T-helper 9 cell (primary cell): ENCODE data around the gene POLR1E.
"Not testable (repeated sequence)": the region's sequence is repeated elsewhere in the genome, so short reads cannot be mapped to it uniquely, and the experiment has no call there.

Experiments
- DNase-seq: peaks from one replicate; pipeline ENCODE4 v3.0.0-alpha.2; 2020

The POLR1E gene

DNA sequence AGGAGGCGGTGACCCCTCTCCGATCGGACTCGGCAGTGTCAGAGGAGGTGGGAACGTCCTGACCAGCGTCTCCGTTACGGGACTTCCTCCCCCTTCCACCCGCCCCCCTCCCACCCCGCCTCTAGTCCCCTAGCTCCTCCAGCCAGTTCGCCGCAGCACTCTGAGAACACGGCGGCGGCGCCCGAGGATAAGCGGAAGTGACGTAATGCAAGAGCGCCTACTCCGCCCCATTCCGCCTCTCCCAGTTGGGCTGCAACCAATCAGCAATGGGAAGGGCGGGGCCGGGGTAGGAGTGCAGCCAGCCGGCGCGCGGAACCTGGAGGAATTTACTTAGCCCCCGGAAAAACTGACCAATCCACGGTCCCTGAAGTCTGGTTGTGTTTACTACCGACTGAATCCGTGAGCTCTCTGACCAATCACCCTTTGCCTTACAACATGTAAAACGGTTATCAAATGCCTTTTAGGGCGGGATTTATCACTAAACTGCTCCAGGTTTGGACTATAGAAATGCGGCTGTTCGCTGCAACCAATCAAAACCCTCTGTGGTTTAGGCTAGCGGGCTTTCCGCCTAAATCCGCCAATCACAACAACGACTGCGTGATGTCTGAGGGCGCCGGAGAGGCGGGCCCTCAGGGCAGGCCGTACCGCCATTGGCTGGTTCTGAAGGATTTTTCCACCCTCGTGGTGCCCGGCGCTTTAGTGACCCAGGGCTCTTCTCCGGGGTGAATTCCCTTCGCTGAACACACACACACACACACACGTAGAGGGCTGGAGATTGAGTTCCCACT is 20.3 kb upstream of the POLR1E start, which contains the start of gene ZBTB5:
Gene ZBTB5 (minus strand): TSS at position 202 of the 788 bp plus-strand sequence. CDS start 22,899 bp downstream, outside the sequence.
- DNase-seq = peak; percentile 98

DNA sequence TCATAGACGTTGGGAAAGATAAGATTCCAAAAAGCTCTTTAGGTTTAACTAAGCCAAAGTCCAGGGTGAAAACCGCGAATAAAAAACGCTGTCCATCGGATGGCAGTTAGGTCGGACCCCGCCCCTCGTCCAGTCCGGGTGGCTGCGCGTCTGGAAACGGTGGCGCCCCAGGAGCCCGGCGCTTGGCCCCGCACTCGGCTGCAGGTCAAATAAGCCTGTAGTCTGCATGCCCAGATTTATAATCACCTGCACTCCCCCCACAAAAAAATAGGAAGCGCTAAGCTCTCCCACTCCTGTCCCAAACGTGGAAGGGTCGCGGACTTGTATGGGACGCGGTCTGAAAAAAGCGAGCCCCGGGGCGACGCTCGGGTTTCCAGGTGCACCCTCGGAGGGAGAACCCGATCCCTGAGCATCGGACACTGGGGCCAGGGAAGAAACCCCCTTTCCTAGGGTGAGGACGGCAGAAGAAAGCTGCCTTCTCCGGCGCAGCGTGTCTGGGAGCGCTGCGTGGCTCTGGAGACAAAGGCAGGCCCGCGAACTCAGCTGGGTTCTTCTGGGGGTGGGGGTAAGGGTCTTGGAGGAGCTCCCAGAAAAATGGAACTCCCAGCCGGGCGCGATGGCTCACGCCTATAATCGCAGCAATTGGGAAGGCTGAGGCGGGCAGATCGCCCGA is 19.6 kb upstream of the POLR1E start:
- peak; percentile 20 for DNase-seq

DNA sequence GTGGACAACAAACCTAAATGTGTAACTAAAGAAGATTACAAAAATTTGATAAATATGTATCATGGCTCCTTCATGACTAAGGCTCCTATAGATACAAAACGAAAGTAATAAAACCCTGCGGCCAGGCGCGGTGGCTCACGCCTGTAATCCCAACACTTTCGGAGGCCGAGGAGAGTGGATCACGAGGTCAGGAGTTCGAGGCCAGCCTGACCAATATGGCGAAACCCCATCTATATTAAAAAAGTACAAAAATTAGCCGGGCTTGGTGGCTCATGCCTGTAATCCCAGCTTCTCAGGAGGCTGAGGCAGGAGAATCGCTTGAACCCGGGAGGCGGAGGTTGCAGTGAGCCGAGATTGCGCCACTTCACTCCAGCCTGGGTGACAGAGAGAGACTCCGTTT is 18.2 kb upstream of the POLR1E start:
- DNase-seq = not testable (repeated sequence)

DNA sequence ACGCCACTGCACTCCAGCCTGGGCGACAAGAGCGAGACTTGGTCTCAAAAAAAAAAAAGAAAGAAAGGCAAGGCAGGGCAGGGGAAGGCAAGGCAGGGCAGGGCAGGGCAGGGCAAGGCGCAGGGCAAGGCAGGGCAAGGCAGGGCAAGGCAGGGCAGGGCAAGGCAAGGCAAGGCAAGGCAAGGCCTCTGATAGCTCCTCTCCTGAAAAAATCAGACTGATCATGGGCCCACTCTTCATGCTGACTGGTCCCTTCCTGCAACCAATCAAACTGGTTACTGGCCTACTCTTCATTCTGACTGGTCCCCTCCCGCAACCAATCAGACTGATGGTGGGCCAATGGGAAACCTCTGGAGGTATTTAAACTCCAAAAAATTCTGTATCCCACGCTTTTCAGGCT is 17.1 kb upstream of the POLR1E start:
- DNase-seq = no peak

DNA sequence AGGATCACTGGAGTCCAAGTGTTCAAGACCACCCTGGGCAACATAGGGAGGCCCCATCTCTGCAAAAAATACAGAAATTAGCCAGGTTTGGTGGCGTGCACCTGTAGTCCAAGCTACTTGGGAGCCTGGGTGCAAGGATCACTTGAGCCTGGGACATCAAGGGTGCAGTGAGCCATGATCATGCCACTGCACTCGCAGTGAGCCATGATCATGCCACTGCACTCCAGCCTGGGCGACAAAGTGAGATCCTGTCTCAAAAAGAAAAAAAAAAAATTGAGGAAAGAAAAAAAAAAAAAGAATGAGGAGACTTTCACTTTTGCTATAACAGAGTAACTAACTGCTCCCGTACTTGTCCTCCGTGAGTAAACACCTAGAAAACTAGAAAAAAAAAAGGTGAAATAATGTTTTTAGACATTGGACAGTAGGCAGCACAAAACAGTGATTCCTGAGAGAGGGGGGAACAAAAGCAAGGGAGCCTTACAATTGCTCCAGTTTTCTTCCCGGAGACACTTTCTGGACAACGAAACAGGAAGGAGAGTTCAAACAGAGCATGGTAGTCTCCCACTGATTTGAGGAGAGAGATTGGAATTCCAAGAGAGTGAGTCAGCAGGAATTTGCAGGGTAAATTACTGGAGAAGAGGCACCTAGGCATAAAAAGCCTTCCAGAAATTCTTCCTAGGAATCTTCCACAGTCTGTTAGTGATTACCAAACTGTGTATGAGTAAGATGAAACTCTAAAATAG is 13.6 kb upstream of the POLR1E start:
- DNase-seq = no peak

DNA sequence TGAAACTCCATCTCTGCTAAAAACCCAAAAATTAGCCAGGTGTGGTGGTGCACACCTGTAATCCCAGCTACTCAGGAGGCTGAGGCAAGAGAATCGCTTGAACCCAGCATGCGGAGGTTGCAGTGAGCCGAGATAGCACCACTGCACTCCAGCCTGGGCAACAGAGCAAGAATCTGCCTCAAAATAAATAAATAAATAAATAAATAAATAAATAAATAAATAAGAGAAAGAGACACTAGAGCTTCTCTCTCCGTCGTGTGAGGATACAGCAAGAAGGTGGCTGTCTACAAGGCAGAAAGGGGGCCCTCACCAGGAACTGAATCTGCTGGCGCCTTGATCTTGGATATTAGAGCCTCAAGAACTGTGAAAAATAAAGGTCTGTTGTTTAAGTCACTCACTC is 11.8 kb upstream of the POLR1E start:
- DNase-seq = not testable (repeated sequence)

DNA sequence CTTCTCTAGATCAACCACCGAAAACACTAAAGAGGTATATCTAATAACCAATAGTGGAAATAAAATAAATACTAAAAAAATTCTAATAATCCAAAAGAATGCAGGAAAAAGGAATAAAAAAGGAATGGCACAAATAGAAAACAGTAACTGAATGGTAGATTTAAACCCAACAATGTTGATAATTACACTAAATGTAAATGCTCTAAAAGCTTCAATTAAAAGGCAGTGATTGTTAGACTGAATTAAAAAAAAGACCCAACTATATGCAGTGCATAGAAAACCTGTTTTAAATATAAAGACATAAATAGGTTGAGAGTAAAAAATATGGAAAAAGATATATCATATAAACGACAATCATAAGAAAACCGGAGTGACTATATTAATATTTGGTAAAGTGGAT is 11.3 kb upstream of the POLR1E start:
- no peak for DNase-seq

DNA sequence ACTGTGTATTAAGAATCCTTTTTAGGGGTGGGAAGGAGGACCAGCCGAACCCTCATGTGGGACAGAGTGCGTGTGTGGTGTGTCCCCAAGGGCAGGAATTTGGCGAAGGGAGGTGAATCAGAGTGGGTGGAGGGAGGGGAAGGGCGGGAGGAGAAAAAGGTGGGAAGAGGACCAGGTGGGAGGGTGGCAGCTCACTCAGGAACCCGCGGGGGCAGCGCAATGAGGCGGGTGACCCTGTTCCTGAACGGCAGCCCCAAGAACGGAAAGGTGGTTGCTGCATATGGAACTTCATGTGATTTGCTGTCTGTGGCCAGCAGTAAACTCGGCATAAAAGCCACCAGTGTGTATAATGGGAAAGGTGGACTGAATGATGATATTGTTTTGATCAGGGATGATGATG is 8.8 kb upstream of the POLR1E start:
- no peak for DNase-seq

DNA sequence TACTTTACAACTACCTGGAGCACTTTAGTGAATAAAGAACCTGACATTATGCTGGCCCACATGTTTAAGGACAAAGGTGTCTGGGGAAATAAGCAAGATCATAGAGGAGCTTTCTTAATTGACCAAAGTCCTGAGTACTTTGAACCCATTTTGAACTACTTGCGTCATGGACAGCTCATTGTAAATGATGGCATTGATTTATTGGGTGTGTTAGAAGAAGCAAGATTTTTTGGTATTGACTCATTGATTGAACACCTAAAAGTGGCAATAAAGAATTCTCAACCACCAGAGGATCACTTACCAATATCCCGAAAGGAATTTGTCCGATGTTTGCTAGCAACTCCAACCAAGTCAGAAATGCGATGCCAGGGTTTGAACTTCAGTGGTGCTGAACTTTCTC is 8.3 kb upstream of the POLR1E start:
- not testable (repeated sequence) for DNase-seq

DNA sequence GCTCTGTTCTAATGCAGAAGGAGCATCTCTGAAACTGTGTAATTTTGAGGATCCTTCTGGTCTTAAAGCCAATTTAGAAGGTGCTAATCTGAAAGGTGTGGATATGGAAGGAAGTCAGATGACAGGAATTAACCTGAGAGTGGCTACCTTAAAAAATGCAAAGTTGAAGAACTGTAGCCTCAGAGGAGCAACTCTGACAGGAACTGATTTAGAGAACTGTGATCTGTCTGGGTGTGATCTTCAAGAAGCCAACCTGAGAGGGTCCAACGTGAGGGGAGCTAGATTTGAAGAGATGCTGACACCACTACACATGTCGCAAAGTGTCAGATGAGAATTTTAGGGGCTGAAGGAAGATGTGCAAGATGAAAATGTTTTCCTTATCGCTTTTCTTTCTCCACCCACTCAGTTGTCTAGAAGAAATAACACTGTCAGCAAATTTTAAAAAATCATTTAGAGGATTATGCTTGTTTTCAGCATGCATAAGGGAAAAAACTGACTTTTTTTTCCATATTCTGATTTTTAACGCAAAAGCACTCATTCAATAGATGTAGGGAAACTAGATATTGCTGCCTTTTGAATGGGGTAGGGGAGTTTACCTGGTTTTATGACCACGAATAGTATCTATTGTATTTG is 7.6 kb upstream of the POLR1E start:
- DNase-seq = not testable (repeated sequence)

DNA sequence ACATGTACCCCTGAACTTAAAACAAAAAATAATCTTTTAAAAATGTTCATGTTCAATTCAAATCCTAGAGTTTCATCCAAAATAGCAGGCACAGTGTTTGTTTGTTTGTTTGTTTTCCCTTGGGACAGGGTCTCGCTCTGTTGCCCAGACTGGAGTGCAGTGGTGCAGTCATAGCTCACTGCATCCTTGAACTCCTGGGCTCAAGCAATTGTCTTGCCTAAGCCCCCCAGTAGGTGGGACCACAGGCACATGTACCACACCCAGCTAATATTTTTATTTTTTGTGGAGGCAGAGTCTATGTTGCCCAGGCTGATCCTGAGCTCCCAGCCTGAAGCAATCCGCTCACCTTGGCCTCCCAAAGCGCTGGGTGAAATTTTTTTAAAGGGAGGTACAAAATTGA is 5.0 kb upstream of the POLR1E start:
- DNase-seq = no peak

DNA sequence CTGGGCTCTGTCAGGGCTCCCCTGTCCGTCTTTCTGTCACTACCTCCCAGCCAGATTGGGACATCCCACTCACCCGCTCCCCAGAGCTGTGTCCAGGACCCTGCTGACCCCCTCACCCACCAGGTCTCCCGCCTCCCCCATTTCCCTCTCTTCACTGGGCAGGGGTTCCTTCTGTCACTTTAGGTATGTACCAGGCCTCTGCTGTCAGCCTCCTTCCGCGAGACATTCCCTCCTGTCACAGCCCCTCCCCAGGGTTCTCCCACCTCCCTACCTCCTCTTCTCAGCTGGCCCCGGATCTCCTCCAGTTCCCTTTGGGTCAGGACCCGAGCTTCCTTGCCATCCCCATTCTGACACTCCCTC is 488 bp downstream of the POLR1E start:
- DNase-seq = no peak

DNA sequence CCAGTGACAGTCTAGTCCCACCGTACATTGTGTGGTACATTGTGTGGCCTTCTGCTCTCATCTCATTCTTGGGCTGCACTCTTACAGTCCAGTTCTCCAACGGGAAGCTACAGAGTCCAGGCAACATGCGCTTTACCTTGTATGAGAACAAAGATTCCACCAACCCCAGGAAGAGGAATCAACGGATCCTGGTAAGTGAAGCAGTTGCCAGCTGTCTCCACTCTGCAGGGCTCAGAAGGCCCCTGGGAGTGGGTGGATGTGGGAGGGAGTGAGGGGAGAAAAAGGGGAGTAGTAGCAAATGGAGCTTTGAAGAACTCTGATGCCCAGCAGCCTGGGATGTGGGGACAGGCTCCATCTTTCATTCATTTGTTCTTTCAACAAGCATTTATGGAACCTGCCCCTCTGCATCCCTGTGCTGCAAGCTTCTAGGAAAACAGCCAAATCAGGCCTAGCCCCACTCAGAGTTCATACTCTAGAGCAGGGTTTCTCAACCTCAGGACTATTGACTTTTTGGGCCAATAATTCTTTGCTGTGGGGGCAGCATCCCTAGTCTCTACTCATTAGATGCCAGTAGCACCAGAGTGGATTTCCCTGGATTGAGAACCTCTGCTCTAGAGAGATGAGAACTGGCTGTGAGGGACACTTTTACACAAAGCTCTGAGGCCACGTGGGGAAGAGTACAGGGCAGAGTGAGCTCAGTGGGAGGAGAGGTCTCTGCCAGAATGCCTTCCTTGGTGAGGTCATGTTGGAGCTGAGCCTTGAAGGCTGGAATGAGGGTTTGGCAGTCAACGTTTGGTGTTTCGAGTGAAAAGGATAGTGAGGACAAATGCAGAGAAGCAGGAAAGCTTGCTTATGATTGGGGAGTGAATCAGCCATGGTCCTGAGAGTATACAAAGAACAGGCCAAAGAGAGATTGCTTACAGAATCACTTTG is 1.1 kb downstream of the POLR1E start:
- no peak for DNase-seq

DNA sequence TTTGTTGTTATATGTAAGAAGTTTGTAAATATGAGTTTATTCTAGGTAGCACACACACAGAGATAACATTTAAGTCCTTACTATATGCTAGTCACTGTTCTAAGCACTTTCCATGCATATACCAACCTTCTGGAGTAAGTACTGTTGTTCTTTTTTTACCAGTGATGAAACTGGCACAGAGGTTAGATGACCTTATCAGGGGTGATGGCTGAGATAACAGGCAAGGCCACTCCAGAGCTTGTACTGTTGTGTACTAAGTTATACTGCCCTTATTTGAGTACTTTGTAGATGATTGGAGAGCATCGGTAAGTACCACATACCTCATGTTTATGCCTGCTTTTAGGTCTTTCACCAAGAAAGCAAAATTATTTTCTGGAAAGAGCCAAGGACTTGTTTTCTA is 6.2 kb downstream of the POLR1E start:
- no peak for DNase-seq

DNA sequence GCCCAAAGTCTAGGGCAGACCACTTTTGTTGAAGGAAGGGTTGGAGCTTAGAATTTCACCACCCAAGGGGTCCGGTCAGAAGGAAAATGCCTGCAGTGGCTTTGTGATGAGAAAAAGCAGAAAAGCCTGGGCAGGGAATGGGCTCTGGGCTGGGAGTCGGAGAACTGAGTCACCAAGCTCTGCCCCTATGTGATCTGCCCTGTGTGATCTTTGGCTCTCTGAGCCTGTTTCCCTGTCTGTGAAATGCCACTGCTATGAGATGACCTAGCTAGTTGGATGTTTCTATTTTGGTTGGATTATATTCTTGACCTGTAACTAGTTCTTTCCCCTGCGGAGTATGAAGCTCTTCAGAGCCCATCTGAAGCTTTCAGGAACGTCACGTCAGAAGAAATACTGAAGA is 9.8 kb downstream of the POLR1E start:
- DNase-seq = no peak

DNA sequence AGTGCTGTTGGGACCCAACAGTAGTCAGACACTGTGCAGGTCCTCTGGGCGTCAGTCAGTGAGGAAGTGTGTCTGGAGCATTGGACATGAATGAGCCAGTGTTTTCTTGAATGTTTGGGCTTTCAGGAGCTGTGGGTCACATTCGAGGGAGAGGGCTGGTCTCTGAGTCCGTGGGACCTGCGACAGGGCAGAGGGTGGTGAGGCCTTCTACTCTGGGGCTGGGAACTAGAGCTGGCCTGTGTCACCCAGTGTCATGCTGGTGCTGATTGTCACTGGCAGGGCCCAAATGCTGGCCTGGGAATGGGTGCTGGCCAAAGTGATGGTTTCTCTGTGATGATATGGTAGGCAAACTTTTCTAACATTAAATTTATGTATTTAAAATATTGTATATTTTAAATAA is 10.3 kb downstream of the POLR1E start:
- no peak for DNase-seq

DNA sequence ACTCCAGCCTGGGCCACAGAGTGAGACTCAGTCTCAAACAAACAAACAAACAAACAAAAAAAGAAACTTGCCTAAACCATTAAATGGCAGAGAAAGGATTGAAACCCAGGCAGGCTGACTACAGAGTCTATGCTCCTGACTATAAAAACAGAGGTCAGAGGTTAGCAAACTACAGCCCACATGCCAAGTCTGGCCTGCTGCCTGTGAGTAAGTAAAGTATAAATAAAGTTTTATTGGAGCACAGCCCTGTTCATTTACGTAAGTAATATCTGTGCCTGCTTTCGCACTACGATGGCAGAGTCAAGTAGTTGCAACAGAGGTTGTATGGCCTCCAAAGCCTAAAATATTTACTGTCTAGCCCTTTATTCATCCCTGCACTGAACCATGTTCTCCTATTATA is 11.6 kb downstream of the POLR1E start:
- DNase-seq = no peak

DNA sequence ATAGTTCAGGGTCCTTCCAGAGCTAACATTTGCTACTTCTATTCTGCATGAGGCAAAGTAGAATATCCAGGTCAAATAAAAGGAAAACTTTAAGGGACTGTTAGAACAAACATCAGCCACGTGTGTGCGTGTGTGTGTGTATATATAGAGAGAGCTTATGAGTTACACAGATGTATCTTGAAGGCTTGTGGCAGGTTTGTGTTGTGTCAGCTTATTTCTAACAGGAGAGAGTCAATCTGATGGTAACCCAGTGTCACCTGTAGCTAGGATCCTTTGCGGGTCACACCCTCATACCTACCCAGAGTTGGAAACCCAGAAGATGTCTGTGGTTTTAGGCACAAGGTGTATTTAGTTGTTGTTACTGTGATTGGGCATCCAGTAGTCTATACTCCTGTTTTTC is 12.7 kb downstream of the POLR1E start:
- DNase-seq = no peak

DNA sequence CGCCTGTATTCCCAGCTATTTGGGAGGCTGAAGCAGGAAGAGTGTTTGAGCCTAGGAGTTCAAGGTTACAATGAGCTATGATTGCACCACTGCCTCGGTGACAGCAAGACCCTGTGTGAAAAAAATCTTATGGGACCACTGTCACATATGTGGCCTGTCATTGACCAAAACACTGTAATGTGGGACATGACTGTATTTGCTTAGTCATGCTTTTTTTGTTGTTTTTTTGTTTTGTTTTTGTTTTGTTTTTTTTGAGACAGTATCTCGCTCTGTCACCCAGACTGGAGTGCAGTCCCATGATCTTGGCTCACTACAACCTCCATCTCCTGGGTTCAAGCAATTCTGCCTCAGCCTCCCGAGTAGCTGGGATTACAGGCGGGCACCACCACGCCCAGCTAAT is 13.5 kb downstream of the POLR1E start:
- DNase-seq = no peak

DNA sequence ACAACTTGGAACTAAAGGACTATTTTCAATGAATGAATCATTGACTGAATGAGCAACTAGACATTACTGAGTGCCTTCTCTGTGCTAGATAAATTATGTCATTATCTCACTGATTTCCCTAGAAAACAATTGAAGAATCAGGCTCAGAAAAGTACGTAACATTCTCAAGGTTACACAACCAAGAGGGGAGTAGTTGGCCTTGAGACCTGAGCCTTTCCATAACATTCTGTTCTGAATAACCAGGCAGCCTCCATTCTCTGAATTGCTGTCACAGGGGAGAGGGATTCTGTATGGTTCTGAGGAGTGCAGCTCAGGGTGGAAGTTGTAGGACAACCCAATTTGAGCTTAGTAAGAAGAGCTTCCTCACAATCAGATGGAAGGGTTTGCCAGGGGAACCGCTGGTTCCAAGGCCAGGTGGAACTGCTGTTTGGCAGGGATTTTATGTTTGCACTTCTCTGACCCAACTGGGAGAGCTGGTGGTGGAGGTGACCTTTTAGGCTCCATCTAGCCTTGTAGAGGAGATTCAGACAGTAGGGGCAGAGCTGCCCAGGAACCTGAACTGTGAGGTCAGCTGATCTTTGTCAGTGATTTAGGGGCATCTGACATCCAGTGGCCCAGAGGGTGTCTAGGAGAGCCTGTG is 16.3 kb downstream of the POLR1E start:
- no peak for DNase-seq

DNA sequence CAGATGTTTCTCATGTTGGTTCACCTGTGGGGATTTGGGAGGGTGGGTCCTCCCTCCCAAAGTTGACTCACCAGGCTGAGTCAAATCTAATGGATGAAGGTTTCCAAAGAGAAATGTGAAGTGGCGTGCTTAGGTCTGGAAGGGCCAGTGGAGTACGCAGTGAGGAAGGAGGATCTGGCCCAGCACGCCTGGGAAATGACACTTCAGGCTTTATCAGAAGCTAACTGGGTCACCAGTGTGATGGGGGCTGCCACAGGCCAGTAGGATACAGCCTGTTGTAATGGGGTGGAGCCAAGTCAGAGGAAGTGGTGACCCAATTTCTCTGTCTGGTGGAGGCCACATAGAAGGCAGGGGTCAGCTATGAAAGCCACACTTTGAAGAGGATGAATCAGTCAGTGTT is 18.0 kb downstream of the POLR1E start:
- peak; percentile 41 for DNase-seq

DNA sequence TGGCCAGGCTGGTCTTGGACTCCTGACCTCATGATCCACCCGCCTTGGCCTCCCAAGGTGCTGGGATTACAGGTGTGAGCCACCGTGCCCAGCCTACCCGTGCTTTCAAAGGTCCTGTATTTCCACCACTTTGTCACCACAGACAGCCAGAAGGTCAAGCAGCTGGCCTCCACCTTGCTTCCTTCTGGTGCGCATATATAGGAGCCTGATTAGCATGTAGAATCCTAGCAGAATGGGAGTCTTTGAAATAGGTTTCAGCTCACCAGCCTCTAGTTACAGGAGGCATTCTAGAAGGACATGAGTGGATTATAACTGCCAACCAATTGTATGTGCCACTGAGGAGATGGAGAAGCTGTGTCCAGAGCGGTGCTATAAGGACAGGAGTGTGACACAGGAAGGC is 18.9 kb downstream of the POLR1E start:
- no peak for DNase-seq
